Inflammatory macrophage (primary cell): ENCODE measurements around the gene IPO9.
A peak's percentile ranks its signal among the peaks of the same experiment; 100 is the strongest.
"Not testable (repeated sequence)": the region's sequence is repeated elsewhere in the genome, so short reads cannot be mapped to it uniquely, and the experiment has no call there.

ENCODE experiments used
- DNase-seq, 2 donors: peaks; one replicate each; pipeline ENCODE4 v3.0.0-alpha.2; 2020 to 2022

The IPO9 gene

GRCh38 chr1:201889090-201889968, 60.4 kb downstream of the IPO9 start:
- DNase-seq: no peak

GRCh38 chr1:201890223-201890622, 61.3 kb downstream of the IPO9 start:
- no peak for DNase-seq

DNA sequence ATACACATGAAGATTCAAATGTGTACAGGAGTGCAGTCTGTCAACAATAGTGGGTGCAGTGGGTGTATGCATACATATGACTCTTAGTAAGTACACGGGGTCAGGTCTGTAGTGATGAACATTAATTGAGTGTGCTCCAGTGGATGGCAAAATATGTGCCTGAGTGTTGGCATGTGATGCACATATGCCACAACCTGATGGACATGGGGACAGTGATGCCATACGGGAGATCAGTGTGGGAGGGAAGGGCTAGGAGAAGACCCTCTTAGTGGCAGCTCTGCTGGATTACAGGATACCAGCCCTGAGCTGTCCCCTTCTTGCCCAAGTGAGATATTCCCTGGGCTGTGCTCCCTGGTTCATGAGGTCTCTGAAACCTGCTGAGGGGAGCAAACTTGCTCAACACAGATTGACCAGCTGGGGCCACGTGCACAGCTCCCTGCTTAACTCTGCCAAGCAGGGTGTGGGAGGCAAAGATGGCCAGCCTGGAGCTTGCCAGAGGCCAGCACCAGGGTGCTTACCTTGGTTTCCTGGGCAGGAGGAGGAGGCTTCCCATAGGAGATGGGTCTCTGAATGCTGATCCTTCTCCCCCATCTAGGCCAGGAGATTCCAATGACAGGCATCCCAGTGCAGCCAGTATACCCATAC, 62.0 kb downstream of the IPO9 start:
- DNase-seq: no peak

DNA sequence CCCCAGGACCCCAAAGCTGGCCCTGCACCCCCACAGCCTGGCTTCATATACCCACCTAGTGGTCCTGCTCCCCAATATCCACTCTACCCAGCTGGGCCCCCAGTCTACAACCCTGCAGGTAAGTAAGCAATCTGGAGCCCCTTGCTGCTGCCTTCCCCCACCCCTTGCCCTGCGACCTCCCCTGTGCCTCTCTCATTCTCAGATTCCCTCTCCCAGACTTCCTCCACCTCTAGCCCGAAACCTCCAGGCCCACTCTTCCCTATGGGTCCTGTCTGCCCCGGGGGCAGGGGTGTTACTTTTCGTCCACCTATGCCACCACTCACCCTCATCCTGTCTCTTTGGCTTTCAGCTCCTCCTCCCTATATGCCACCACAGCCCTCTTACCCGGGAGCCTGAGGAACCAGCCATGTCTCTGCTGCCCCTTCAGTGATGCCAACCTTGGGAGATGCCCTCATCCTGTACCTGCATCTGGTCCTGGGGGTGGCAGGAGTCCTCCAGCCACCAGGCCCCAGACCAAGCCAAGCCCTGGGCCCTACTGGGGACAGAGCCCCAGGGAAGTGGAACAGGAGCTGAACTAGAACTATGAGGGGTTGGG, 62.6 kb downstream of the IPO9 start:
- DNase-seq: no peak

DNA sequence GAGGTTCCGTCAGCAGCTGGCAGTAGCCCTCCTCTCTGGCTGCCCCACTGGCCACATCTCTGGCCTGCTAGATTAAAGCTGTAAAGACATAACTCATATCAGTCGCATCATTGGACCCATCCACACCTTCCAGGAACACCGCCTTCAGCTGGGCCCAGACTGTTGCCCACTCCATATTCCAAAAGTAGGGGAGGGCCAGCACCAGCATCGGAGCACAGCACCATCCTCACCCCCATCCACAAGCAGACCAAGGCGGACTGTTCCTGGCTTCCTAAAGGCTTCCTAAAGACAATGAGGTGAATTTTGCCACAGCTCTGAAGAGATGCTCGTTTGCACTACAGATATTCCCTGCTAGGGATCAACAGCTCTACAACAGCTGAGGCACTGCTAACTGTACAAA, 63.3 kb downstream of the IPO9 start:
- no peak for DNase-seq

DNA sequence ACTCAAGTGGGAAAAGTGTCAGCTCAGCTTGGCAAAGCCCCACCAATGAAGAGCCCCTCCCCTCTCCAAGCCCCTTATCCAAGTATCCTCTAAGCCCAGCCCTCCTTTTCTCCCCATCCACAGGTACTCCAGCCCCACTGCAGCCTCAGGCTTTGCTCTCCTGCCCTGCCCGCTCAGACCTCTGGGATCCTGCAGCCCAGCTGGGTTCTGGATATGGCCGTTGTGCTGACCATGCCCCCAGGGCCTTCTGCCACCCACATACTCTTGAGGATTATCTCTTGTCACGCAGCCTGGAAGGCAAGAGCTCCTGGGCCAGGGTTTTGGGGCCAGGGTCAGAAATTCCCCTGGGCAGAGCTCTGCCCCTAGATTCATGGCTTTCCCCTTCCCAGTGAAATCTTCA, 64.5 kb downstream of the IPO9 start:
- no peak for DNase-seq

DNA sequence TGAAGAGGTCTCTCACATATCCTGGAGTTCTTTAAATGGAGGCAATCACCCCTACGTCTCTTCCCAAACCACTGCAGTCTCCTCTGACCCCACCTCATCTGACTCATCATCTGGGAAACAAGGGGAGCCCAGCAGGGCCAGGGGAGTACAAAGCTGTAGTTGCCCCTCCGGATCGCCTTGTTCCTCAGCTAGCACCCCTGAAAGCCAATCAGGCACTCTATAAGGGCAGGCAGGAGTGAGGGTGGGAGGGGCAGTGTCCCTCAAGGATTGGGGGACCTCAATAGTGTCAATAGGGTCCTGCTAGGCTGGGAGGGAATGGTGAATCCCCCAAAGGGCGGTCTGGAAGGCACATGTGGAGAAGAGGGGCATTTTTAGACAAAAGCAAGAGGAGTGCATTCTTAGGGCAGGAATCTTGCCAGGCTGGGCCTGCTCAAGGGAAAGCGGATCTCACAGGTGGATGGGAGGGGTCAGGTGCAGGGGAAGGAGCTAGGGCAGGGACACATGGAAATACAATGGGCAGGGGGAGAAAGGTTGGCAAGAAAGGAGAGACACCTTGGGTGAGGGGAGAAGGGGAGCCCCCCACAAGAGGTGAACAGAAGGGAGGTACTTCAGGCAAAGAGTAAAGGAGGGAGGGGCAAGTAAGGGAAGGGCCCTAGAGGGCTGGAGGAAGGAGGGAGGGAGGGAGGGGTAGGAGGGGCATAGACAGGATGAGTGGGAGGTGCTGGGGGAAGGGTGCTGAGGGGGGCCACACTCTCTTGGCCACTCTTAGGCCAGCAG, 65.6 kb downstream of the IPO9 start:
- DNase-seq: no peak

GRCh38 chr1:201895120-201895665, 66.2 kb downstream of the IPO9 start:
- DNase-seq: no peak

- peak; percentile 86 to 89 for DNase-seq
These were observed 67.2 kb downstream of the IPO9 start for GRCh38 chr1:201895913-201896807.

GRCh38 chr1:201896951-201897391, 68.0 kb downstream of the IPO9 start:
- DNase-seq: no peak

GRCh38 chr1:201898240-201898894, 69.4 kb downstream of the IPO9 start:
- DNase-seq: no peak

DNA sequence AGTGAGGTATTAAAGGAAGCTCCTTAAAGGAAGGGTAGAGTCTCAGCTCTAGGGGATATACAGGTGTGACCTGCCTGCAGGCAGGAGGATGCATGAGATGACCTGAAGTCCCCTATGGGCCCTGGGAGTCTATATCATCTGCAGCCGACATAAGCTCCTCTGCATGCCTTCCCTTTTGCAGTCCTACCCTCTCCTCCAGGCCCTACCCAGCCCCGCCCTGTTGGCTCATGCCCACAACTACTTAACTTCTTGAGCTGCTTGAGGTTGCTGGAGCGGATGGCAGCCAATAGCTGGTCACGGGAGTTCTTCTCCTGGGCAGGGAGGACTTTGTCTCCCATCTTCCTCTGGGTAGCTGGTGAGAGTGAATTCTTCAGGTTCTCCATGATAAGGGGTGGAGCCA, 70.0 kb downstream of the IPO9 start:
- DNase-seq: no peak

DNA sequence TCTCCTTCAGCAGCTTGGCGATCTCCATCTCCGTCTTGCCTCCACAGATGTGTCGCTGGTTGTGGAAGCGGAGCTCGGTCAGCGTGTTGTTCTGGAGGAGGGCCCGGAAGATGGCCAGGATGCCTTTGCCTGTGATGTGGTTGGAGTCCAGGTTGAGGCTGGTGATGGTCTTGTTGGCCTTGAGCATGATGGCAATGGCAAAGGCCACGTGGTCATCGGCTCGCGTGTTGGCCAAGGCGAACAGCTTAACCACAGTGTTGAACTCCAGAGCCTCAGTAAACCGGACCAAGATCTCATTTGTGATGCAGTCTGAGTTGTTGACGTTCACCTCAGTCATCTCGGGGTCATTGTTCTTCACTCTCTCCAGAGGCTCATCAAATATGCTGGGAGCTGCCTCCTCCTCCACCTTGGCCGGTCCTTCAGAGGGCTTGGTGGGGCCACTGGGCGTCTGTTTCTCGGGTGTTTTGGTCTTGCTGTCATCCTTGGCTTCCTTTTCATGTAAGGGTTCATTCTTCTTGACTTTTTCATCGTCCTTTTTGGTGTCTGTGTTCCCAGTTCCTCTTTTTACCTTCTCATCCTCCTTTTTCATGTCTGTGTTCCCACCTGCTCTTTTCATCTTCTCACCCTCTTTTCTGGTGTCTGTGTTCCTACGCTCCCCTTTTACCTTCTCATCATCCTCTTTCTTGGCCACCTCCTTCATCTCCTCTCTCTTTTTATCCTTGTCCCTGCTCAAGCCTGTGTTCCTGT, 70.9 kb downstream of the IPO9 start:
- no peak for DNase-seq

DNA sequence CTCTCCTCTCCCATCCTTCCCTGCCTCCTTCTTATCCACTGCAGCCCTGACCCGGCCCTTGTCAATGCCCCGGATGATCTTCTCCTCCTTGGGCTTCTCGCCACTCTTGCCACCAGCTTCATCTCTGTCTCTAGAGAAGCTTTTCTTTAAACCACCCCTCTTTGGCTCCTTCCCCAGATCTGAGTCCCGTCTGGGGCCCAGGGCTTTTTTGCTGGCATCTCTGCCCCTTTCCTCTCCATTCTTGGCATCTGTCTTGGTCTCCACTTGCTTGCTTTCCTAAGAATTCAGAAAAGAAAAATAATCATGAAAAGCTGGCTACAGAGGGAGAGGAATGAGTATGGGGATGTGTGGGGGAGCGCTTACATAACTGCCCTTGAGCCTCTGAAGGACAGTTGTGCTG, 71.5 kb downstream of the IPO9 start:
- no peak for DNase-seq

DNA sequence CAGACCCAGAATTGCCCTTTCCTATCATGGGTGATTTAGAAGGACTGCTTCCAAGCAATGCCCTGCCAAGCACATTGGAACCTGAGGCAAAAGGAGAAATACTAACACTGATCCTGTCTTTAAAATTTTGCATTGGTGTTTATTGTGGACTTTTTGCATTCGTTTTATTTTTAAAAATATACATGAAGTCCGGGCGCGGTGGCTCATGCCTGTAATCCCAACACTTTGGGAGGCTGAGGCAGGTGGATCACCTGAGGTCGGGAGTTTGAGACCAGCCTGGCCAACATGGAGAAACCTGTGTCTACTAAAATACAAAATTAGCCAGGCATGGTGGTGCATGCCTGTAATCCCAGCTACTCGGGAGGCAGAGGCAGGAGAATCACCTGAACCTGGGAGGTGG, 72.1 kb downstream of the IPO9 start:
- DNase-seq: not testable (repeated sequence)

DNA sequence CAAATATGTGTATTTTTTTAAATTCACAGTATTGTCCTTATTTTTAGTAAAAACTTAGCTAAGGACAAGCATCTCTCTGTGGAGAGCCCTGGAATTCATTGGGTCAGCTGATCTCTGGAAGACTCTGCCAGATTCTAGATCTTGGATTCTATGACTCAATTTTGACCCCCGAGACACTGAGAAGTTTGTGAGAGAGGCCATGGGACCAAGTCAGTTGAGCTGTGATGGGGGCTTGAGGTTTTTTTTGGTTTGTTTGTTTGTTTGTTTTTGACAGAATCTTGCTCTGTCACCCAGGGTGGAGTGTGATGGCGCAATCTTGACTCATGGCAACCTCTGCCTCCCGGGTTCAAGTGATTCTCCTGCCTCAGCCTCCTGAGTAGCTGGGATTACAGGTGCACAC, 73.2 kb downstream of the IPO9 start:
- no peak for DNase-seq

DNA sequence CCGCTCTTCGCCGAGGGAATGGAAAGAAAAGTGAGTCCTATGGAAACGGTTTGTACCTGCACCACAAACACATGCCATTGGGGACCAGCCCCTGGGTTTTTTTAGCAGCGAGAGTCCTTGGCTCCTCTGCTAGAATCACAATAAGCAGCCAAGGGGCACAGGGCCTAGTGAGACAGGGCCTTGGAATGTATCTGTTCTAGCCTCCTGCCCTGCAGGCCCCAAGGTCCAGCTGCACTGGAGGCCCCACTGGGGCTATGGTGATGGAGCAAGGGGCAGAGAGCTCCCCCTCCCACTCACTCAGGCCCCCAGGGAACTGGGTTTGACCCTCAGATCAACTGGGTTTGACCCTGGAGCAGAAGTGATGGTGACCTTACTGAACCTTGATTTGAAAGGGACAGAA, 74.2 kb downstream of the IPO9 start:
- DNase-seq: no peak

DNA sequence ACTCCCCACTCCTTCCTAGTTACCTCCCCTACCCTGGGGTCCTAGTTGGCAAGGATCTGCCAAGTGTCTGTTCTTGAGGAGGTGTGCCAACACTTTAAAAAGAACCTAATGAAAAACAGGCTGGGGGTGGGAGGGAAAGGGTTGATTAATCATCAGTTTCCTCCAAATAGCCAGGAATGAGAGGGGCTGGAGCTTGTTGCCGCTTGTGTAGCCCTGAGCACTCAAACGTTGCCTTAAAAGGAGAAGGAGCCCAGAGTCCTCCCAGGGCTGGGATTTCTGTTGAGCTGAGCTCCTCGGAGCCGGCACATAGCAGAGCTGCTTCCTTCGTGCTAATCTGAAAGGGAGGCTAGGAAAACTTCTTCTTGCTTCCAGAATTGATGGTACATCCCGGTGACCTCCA, 75.6 kb downstream of the IPO9 start:
- no peak for DNase-seq

DNA sequence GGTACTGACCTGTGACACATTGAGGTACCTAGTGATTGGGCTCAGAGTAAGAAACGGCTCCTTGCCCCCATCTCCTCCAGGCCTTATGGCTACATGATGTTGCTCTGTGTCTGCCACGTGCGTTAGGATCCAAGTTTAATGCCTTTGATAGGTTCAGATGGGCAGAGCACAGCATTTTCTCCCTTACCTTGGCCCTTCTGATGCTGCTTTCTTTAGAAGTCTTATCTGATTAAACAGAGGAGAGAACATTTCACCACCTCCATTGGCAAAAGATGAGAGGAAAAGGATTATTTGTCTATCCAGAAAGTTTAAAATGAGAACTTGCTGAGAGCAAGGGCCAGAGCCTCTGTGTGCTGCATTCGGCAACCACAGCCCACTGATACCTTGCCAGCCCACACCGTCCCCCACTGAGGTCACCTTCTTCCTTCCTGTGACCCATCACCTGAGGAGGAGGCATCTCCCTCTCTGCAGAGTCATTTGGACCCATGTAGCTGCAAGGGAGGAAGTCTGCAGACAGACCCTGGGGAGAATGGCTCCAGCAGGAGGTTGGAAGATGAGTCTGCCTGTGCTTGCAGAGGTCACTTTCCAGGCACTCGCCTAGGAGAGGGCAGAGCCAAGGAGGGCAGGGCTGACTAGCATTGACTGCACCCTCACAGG, 76.4 kb downstream of the IPO9 start:
- DNase-seq: no peak

- no peak for DNase-seq
These were observed 77.4 kb downstream of the IPO9 start for GRCh38 chr1:201906336-201906735.
